ENCODE data around the gene PRSS38.

The PRSS38 gene

GRCh38 chr1:227886503-227886961, 71.1 kb downstream of the PRSS38 start:
- TF ChIP-seq POLR2AphosphoS5 (IDR thresholded peaks at IDR 0.05; ENCODE audit: low read depth), result no peak
- no peak for TF ChIP-seq CTCF (IDR thresholded peaks at IDR 0.05; ENCODE audit: insufficient read depth, low read length)
- no peak for TF ChIP-seq REST (IDR thresholded peaks at IDR 0.05; ENCODE audit: insufficient replicate concordance, low read depth)
- no peak for TF ChIP-seq GABPA (IDR thresholded peaks at IDR 0.05; ENCODE audit: low read depth)
- TF ChIP-seq SPI1 (IDR thresholded peaks at IDR 0.05; ENCODE audit: borderline replicate concordance, low read depth), result no peak
- Histone ChIP-seq H3K27me3 (ENCODE audit: insufficient read depth, poor library complexity, severe bottlenecking) (no peaks in the 10 kb centered on the region), H3K4me3 (replicated peaks; ENCODE audit: insufficient read depth, low read length) (no peak overlapping the region), H3K27ac (replicated peaks) (no peak overlapping the region)
- DNase-seq (ENCODE audit: low read depth in 1 of 2, low spot score in 1 of 2), result no peak

DNA sequence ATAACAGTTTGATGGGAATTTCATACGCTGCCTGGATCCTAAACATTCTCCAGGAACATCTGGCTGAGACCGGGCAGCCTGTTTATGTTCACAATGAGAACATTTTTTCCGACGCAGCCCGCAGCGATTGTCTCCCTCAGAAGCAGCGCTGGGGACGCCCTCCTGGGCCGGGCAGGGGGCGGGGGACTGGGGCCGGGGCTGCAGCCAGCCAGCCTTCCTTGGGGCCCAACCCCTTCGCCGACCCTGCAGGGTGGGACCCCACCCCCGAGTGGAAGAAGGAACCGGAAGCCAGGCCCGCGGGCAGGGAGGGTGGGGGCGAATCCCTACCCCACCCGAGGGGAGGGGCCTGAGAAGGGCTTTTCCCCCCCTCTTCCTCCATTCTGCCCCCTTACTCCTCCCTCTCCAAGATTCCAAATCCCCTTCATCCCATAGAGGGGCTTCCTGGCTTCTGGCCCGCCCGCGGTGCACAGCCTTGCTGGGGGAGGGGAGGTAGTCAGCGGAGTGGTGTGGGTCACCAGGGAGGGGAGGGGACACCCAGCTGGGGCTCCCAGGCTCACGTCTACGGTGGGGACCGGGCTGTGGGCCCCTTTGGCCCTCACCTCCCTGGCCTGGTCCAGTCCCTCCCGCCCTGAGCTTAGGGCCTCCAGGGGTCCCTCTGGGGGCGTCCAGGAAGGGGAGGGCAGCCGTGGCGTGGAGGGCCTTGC, 71.7 kb downstream of the PRSS38 start:
- TF ChIP-seq SPI1 (IDR thresholded peaks at IDR 0.05; ENCODE audit: borderline replicate concordance, low read depth) (no peak), CTCF (IDR thresholded peaks at IDR 0.05; ENCODE audit: insufficient read depth, low read length) (no peak), REST (IDR thresholded peaks at IDR 0.05; ENCODE audit: insufficient replicate concordance, low read depth) (no peak), POLR2AphosphoS5 (IDR thresholded peaks at IDR 0.05; ENCODE audit: low read depth) (no peak), GABPA (IDR thresholded peaks at IDR 0.05; ENCODE audit: low read depth) (no peak)

DNA sequence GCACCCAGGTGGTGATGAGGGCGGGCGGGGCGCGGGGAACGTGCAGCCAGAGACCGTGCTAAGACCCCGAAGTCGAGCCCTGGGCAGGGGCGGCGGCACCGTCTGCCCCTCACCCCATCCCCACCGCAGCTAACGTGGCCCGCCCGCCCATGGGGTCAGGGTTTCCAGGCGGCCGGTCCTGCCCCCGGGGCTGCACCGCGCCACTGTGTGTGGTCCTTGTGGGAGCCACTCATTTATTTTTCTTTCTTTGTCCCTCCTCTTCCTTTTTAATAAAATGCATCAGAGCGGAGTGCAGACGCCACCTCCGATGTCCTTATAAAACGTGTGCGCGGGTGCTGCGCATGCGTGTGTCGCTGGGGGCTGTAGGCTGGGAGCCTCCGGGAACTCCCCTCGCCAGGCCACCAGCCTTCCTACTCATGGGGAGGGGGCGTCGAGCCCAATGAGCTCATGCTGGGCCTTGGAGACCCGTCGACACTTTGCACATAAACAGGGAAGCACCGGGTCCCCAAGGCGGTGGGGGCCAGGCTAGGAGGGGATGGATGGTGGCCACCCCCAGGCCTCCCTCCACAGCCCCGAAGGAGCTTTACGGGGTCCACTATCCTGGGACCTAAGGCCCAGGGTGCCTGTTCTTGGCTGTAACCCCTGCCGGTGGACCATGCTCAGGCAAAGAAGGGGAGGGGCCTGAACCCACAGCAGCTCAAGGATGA, 72.4 kb downstream of the PRSS38 start:
- TF ChIP-seq REST (IDR thresholded peaks at IDR 0.05; ENCODE audit: insufficient replicate concordance, low read depth) (no peak), GABPA (IDR thresholded peaks at IDR 0.05; ENCODE audit: low read depth) (no peak), CTCF (IDR thresholded peaks at IDR 0.05; ENCODE audit: insufficient read depth, low read length) (no peak), SPI1 (IDR thresholded peaks at IDR 0.05; ENCODE audit: borderline replicate concordance, low read depth) (no peak), POLR2AphosphoS5 (IDR thresholded peaks at IDR 0.05; ENCODE audit: low read depth) (no peak)
- H3K27ac ChIP-seq (replicated peaks), result no peak overlapping the region
- no peak for DNase-seq (ENCODE audit: low read depth in 1 of 2, low spot score in 1 of 2)
- H3K4me3 ChIP-seq (replicated peaks; ENCODE audit: insufficient read depth, low read length), result no peak overlapping the region
- no peaks in the 10 kb centered on the region for H3K27me3 ChIP-seq (ENCODE audit: insufficient read depth, poor library complexity, severe bottlenecking)

More for the DNA sequence above, 71.7 kb downstream of the PRSS38 start:
- no peak for DNase-seq (ENCODE audit: low read depth in 1 of 2, low spot score in 1 of 2)
- H3K4me3 ChIP-seq (replicated peaks; ENCODE audit: insufficient read depth, low read length), result no peak overlapping the region; the same call in 1 of the 2 replicates
- no peak overlapping the region for H3K27ac ChIP-seq (replicated peaks)
- H3K27me3 ChIP-seq (ENCODE audit: insufficient read depth, poor library complexity, severe bottlenecking), result no peaks in the 10 kb centered on the region
